NCI-H1694 (cell line): ENCODE results near the gene MRRF.

Experiments used
- DNase-seq: peaks from one replicate; lab custom pipeline; 2025; lab: John Stamatoyannopoulos, UW

MRRF gene, protein sequence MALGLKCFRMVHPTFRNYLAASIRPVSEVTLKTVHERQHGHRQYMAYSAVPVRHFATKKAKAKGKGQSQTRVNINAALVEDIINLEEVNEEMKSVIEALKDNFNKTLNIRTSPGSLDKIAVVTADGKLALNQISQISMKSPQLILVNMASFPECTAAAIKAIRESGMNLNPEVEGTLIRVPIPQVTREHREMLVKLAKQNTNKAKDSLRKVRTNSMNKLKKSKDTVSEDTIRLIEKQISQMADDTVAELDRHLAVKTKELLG

DNA sequence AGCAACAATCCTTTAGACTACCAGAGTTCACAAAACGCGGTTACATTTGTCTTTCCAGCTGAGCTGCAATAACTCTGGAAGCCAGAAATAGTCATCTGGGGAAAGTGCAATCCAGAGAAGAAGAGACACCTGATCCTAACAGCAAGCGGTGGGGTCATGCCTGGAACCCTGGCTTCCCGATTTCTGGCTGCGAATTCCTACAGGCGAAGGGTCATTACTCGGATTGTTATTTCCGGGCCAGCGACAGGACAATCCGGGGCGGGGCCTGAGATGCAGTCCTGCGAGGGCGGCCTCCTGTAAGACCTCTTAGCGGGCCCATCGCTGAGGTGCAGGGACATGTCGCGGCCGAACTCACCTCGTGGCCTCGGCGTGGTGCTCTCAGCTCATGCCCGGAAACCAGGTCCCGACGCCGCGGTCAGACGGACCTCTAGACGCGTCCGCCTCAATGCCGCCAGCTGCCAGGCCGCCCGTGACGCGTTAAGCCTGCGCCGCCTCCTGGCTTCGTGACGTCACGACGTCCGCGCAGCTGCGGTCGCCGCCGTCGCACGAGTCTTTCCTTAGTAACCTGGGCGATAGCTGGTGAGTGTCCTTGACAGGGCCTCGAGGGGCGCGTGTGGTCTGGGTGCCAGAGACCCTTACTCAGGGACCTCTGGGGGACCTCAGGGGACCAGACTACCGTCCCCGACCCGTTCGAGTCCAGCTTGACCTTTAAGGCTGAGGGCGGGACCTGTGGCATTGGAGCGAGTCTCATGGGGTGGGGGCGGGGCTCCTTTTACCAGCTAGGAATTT, at the start of gene MRRF, which contains the start of gene RBM18:
Gene MRRF (plus strand): TSS at position 523 of the 789 bp plus-strand sequence. CDS start 6,010 bp downstream, outside the sequence.
Gene RBM18 (minus strand): TSS at position 481 of the 789 bp plus-strand sequence. CDS start 3,348 bp downstream, outside the sequence.
- DNase-seq = peak; percentile 46

DNA sequence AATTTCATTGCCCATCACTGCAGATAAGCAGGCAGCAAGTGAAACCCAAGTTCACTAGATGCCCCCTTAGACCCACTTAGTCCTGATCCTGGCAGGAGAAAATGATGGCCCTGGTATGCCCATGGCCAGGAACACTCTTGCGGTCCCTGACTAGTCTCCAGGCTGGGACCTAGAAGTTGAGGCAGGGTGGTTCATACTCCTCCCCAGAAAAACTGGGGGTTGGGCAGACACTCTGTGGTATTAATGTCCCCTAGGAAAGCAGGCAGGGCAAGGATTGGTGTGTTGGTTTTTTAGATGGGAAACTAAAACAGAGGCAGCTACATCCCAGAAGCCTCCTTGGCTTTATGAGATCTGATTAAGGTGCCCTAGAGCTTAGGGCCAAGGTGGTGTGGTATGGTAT, 49.0 kb upstream of the MRRF start:
- DNase-seq = no peak

DNA sequence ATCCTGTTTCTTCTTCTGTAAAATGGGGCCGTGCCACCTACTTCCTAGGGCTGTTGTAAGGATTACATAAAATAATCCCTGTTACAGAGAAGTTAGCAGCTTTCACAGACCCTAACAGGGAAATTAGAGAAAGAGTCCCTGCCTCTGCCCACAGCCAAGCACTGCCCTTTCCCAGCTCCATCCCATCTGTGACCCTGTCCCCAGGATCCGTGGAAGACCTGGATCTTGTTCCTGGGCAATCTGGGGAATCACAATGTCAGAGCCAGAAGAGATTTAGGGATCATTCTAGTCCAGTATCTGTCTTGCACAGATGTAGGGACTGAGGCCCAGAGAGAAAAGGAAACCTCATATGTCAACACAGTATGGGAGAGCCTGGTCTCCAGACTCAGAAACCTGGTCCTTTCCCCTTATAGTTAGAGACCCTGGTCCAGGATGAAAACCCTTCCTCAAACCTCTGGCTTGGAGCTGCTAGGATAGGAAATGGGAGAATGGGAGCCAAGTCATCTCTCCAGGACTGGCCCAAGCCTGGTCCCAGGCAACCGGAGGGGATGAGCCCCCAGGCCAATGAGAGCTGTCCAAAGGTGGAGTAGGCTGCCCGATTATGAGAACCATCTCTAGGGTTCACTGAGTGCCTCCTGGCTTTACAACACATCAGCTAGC, 48.4 kb upstream of the MRRF start:
- no peak for DNase-seq

DNA sequence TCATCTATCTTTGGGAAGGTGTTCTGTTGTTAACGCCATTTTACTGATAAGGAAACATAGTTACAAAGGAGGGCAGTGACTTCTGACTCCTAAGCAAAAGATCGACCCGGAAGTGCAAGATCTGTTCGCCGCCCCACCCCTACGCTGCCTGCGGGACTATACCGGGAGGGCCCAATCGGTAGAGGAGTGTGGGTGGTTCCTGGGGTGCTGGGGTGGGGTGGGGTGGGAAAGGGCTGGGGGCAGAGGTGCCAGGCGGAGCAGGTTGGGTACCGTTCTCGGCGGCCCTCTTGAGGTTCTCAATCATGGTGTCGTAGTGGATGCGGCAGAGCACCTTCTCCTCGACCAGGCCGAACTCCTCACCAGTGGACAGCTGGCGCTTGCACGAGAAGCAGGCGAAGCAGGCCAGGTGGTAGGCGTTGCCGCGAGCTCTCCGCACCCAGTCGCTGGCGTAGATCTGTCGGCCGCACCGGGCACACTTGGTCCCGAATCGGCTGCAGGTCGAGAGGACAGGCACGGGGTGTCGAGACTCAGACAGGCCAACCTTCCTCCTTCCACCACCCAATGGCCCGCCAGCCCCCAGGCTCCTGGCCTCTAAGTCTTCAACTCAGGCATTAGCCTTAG, 47.8 kb upstream of the MRRF start:
- no peak for DNase-seq

DNA sequence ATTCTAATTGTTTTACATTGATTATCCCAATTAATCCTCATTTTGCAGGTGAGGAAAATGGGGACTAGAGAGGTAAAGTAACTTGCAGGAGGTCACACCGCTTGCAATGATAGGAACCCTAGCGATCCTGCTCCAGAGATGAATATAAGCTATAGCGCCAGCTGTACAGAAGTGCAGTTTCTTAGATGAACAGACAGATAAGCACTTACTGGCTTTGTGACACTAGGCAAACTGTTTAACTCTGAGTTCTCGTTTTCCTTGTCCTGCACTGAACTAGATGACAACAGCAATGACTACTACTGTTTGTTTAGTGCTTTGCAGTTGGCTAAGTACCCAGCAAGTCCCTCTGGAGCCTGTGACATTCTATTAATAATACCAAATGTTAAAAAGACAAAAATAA, 47.0 kb upstream of the MRRF start:
- DNase-seq = no peak

DNA sequence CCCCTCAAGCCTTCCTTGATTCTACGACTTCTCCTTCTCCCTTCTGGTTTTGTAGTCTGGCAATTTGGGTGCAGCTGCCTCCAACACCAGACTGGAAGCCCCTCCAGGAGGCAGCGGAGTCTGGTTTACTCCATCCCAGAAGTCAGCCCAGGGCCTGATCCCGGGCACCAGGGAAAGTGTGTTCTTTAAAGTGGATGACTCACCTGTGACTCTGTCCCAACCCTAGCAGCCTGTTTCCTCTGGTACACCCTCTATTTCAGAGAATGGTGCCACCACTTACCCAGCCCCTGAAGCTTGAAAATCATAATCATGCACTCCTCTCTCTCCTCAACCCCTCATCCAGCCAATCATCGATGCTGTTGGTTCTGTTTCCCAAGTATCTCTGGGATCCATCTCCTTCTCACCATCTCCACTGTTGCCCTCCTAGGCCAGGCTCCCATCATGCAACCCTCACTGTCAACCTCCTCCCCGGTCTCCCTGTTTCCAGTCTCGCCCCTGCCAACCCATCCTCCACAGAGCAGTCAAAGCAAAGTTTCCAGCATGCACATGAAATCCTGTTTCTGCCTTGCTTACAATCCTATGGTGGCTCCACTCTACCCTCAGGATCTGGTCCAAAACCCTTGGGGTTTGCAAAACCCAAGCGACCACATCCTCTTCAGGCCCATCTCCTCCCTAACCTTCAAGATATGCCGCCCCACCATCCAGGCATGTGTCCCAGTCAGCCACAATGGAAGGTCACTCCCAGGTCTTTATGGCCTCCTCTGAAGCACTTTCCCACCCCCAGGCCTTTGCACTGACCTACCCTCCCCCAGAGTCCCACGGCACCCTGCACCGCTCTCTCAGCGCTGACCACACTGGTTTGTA, 46.4 kb upstream of the MRRF start:
- no peak for DNase-seq

DNA sequence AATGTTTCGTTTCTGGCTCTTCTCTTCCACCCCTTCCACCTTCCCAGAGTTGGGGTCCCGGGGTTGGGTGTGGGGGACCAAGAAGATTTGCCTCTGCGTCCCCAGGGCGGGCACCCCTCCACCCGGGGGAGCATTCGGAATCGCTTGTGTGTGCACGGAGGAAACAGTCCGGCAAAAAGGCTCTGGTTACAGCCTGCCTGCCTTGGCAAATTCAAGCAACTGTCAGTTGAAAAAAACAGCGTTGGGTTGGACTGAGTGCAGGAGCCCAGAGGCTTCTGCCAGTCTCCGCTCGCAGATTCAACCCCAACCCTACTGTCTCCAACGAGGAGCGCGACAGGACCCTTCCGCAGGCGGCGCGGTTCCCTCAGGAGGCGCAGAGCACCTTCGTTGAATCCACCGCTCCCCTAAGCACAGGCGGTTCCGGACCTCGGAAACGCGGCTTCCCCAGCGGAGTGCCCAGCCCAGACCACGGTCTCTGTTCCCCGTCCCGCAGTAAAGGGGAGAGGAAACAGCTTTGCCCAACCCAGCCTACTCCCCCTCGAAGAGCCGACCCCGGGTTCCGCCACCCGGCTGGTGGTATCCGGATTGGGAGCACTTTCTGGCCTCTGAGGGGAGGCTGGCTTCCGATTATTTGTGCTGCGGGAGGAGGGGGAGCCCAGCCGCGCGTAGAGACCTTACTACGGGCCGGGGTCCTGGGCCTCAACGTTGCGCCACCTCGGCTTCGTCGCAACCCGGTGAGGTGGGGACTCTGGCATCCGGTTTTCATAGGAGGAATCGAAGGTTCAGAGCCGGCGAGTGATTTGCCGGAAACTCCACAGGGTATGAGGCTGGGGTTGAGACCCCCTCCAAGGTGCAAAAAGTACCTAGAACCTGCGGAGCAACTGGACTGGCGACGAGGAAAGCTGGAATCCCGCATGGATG, 45.5 kb upstream of the MRRF start:
- no peak for DNase-seq

DNA sequence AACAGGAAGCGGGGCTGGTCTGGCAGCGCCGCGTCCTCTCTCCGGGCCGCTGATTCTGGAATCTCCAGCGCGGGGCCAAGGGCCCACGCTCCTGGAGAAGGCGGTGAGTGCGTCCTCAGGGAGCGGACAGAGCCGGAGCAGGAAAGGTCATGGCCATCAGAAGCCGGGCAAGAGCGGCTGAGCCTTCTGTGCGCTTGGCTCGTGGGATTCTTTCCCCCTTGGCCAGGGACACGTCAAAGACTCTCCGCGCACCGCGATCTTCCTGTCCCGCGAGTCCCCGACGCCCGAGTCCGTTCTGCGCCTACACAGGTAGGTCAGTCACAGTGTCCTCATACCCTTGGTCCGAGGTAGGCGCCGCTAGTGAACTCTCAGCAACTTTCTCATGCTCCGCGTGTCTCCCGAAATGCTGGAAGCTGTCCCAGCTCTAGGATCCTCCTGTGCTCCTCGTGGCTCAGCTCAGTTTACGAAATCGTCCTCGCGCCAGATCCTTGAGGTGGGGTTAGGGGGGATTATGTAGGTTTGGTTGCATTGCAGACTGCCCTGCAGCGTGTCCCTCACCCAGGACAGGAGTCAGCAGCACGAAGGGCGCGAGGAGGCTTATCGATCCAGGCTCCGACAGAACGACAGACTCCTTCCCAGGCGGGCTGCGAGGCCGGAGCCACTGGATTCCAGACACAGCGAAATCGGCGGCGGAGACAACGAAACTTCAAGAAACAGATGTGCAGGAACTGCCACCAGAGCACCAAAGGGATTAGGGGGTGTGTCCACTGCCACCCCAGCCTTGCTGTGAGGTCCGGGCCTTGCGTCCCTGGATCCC, 44.6 kb upstream of the MRRF start:
- no peak for DNase-seq

GRCh38 chr9:122220673-122221182, 44.0 kb upstream of the MRRF start:
- DNase-seq = no peak

- DNase-seq = no peak
These were observed 43.4 kb upstream of the MRRF start for GRCh38 chr9:122221183-122221811.

- no peak for DNase-seq
These were observed 41.9 kb upstream of the MRRF start for GRCh38 chr9:122222791-122223190.

GRCh38 chr9:122223435-122223834, 41.2 kb upstream of the MRRF start:
- DNase-seq = no peak

DNA sequence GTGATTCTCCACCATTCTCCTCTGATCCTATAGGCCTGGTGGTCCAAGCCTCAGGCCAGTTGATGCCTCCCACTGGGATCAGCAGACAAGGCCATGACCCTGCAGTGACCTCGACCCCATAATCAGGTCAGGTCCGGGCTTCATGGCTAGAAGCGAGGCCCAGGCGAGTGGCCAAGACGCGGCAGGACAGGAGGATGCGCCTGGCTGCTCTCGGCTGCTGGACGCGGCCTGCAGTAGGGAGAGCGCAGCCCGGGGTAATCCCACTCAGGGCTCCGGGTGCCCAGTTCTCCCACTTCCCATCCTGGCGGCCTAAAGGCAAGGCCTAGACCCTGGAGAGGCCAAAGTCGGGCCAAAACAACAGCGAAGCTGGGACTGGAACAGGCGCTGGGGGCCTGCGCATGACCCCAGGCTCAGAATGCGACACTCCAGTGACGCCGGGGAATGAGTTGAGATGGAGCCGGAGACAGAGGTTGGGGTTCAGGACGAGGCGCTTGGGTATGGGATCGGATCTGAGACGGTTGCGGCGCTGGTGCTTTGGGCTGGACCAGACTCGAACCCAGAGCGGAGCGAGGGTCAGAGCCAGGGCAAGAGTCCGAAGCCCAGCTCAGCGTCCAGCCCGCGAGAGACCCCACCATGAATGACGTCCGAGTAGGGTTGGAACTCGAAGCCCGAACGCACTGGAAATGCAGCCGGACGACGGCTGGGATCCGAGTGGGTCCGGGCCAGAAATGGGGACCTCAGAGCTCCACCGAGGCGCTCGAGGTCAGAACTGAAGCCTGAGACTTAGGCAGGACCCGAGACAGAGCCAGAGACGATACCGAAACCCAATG, 39.2 kb upstream of the MRRF start:
- DNase-seq = no peak

DNA sequence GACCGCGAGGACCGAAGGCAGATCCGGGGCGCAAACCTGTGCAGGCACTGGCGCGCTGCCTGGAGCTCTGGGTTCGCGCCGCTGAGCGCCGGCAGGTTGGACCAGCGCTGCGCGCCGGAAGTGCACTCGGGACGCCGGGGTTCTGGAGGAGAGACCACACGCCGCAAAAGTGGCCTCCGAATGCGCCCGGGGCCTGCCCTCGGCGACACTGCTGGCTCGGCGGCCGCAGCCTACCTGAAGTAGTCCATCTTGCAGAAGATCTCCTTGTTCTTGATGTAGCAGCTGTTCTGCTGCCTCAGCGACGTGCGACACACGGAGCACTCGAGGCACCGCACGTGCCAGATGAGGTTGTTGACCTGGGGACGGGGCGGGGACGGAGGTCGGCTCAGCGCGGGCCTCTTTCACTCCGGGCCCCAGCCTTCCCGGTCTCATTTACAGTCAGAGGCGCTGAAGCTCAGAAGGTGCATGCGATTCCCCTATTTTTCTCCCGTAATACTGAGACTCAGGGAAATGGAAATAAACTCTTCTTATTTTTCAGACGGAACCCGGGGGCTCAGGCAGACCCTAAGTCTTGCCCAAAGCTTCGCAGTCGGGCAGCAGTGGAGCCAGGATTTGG, 38.4 kb upstream of the MRRF start:
- no peak for DNase-seq

DNA sequence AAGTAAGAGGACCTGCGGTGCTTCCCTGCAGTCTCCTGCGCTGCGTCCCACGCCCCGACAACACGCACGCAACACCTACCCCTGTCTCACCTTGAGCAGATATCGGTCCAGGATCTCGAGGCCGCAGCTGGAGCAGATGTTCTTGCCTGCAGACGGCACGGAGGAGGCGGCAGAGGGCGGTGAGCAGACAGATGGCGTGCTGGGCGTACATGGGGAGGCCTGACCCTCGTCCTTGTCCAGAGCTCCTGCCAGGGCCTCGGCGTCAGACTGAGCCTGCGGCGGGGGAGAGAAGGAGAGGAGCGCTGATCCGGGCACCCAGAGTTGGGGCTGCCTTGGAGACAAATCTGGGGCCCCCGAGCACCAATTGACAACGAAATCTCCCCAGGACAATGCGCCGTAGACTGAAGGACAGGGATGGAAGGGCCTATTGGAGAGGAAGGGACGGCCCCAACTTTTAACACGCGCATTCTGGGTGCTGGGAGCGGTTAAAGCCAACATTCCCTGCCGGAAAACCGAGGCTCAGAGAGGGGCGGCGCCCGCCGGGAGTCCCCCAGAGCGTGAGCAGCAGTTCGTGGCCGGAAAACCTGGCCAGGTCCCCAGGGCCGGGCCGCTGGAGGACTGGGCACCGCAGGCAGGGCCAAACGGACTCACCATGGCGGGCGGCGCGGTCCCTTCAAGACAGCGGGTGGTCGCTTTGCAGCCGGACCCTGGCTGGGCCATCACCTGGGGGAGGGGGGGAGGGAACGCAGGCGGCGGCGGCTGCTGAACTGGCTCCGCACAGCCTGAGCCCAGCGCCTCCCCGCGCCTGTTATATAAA, 37.7 kb upstream of the MRRF start:
- no peak for DNase-seq

- DNase-seq = no peak
These were observed 37.1 kb upstream of the MRRF start for GRCh38 chr9:122227575-122227900.

DNA sequence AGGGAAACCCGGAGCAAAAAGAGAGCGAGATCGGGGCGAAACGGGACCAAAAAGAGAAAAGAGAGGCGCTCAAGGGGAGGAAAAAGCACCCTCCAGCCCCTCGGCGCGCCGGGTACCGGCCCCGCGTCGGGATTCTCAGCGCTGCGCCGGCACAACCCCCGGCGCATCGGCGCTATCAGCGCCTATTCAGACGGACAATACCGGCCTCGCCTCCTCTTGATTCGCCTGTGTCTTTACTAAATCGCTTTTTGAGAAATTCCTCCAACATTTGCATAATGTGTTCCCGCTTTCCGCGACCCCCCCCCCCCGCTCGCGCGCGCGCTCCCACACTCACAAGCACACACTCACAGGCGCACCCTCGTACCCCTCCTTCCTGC, 36.5 kb upstream of the MRRF start:
- DNase-seq = no peak
